HG03354 (cell line): ENCODE results near the gene WDR27.
"Not testable (repeated sequence)": the region's sequence is repeated elsewhere in the genome, so short reads cannot be mapped to it uniquely, and the experiment has no call there.

ENCODE experiments used
- ATAC-seq: cut with Tn5 transposase; IDR thresholded peaks from one replicate; pipeline ENCODE4 v1.9.1; 2021; ENCODE audit warnings: mild to moderate bottlenecking; ENCODE audit not compliant: unreplicated experiment, poor library complexity, severe bottlenecking

WDR27 gene

DNA sequence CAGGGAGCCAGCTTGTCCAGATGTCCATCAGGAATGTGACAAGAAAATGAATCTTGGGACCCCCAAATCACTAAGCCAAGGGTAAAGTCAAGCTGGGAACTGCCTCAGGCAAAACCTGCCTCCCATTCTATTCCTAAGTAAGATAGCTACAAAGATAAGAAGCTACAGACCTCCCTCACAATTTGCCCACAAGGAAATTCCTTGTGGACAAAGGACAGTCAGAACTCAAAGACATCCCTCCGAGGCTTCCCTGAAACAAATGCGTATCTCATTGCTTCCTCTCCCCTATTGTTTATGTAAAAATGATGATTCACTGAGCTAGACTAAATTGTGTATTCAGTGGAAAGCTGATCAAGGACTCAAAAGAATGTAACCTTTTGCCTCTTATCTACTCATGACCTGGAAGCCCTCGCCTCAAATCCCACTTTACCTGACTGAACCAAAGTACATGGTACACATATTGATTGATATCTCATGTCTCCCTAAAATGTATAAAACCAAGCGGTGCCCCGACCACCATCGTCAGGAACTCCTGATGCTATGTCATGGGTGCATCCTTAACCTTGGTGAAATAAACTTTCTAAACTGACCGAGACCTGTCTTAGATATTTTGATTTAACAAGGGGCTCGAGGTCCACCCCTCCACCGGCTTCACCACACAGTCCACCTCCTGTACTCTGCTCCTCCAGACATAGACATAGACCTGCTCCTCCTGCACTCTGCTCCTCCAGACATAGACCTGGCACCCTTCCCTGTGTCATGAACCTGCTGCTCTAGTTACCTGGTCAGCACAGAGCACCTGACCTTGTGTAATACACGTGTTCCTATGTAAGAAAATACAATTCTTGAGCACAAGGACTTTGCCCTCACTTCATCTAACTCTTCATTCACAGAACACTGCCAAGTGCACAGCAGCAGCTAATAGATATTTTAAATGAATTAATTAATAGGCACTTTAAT lies 81.4 kb downstream of the WDR27 start:
- ATAC-seq = no peak

DNA sequence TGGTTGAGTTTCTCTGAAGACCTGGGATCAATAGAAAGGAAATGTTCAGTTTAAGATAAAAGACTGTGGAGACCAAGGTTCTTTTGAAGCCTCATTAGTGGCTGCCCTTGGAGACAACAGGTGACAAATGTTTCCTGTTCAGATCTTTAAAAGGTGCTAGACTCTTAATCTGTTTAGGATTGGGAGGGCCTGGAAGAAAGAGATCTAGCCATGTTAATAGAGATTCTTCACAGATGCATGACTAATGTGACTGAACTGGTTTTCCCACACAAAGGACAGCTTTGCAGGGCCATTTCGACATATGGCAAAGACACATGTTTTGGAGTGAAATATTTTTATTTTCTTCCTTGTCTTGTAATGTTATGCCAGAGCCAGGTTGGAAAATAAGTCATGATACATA lies 82.2 kb downstream of the WDR27 start:
- no peak for ATAC-seq

DNA sequence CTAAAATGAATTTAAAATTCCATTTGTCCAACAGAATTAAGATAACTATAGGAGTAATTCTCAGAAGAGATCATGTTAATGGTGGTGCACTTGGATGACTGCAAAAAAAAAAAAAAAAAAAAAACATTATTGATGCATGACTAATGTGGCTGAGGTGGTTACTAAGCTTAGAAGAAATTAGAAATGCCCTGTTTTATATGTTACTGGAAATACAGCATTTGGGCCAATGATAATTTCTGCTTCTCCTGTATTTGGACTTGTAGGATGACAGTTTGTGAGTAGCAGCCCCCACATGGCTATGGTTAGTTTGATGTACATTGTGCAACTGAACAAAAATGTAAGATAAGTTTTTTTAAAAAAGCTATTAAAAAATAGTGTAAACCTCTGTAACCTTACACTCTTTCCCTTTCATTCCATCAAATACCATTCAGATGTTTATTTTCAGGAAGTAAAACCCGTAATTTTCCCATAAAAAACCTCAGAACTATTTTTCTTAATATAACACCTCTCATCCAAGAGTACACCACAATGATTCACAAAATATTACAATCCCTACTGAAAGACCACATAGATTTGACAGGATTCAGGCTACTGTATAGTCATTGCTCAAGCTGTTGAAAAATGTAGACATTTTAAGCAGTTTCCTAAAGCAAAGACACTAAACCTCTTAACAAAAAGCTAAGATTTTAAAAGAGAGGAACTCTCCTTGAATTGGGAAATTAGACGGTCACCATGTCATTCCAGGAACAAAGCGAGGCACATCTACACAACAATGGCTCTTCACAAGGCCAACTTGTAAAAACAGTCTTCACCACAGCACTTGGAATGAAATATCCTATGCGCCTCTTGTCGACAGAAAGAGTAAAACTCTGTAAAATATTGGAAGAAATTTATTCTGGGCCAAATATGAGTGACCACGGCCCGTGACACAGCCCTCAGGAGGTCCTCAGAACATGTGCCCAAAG lies 83.0 kb downstream of the WDR27 start:
- ATAC-seq = no peak

GRCh38 chr6:169617562-169617961 lies 84.3 kb downstream of the WDR27 start:
- no peak for ATAC-seq

- not testable (repeated sequence) for ATAC-seq
These were observed 93.2 kb downstream of the WDR27 start for GRCh38 chr6:169608609-169609008.

DNA sequence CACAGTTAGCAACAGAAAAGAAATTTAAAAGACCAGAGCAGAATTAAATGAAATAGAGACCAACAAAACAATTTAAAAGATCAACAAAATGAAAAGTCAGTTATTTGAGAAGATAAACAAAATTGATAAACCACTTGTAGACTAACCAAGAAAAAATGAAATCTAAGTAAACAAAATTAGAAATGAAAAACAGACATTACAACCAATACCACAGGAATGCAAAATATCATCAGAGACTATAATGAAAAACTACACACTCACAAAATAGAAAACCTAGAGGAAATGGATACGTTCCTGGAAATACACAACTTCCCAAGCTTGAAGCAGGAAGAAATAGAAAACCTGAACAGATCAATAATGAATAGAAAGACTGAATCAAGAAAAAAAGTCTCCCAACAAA lies 97.8 kb downstream of the WDR27 start:
- ATAC-seq = no peak

DNA sequence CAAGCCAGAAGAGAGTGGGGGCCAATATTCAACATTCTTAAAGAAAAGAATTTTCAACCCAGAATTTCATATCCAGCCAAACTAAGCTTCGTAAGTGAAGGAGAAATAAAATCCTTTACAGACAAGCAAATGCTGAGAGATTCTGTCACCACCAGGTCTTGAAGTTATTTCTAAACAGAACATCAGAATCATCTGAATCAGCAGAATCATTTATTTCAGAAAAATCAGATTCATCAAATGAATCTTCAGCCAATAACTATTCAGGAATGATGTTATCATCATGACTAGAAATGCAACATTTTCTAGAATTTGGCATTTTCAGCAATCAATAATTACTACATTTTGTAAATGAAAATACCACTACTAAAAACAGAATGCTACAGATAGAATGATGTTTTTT lies 100.7 kb downstream of the WDR27 start:
- ATAC-seq = not testable (repeated sequence)

DNA sequence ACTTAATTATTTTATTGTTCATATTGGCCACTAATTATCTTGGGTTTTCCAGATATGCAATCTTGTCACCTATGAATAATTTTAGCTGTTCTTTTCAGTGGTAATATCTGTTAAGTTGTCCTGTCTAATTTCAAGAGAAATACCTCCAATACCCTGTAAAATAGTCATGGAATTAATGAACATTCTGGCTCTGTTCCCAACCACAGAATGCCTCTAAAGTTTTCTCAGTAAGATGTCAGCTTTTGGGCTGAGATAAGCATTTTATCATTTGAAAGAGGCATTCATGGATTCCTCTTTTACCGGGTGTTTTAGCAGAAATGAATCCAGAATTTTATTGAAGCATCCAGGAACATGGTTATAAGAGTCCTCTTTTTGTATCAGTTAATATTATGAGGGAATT lies 109.3 kb downstream of the WDR27 start:
- no peak for ATAC-seq

DNA sequence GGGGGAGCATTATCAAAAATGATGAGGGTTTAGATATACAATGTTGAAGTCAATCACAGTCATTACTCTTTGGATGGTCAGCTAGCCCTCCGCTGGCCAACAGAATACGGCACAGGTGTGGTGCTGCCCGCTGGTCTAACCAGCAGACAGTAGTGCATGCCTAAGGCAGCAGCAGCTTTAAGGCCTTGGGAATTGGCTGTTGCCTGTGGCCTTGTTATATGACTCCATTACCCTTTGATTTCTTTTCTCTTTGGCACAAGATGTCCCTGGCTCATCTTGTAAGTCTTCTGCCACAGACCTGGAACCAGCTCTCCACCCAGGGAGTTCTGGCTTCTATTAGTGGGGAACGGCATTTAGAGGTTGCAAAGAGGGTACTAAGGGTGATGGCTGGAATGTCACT lies 110.2 kb downstream of the WDR27 start:
- ATAC-seq = no peak

DNA sequence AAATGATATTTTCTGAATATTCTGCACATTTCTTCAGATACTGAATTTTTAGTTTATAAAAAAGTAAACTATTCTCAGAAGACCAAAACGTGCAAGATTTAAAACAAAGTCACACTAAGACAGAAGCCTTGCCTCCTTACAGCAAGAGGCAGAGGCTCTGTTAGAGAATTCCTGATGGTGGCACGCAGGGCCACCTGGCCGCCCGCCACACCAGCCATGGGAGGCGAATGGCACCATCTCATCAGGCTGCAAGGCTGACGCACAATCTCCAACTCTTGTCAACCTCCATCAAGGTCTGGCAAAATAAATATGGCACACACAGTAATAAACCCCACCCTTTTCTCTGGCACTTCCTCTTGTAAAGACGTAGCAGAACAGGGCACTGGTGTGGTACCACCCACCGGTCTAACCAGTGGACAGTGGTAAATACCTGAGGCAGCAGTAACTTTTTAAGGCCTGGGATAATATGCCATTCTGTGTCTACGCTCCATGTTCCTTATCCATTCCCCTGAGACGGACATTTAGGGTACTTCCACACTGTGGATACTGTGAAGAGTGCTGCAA lies 111.4 kb downstream of the WDR27 start:
- ATAC-seq = no peak

DNA sequence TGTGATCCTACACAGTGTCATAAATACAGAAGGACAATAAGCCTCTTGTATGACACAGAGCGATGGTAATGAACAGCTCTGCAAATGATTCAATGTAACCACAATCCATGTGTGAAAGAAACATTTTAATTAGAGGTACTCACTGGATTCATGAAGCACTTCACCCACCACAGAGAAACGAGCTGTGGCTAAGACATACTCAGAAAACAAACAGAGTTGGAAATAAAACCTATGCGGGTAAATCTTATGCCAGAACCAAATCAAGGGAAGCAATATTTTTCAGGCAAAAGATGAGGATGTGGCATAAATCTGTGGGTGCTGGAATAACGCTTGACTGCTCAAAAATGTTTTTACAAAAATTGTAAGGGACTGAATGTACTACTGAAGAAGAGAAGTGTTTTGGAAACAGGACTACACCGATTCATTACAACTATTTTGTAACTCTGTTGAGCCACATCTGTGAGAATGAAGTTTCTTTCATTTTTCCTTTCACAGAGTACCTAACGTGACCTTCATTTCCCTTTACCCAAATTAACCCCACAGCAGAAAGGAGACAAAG lies 112.1 kb downstream of the WDR27 start:
- ATAC-seq = peak; percentile 79

- peak; percentile 81 for ATAC-seq
These were observed 112.5 kb downstream of the WDR27 start for GRCh38 chr6:169589293-169589692.

DNA sequence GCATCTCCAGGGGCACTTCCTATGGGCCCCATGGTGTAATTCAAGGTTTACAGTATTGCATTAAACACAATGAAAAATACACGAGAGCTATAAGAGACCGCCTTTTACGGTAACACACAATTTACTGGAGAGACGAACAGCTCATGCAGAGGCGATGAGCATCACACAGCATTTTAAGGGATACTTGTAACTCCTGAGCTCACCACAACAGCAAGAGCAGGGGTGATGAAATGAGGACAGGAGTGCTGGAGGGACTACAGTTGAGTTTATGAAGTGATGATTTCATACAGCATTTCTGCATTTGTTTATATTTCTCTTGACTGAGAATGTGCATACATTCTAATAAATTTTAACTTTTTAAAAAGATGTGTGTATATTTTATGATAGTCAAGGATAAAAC lies 113.9 kb downstream of the WDR27 start:
- ATAC-seq = no peak

- peak; percentile 71 for ATAC-seq
These were observed 117.8 kb downstream of the WDR27 start for GRCh38 chr6:169583886-169584541.

DNA sequence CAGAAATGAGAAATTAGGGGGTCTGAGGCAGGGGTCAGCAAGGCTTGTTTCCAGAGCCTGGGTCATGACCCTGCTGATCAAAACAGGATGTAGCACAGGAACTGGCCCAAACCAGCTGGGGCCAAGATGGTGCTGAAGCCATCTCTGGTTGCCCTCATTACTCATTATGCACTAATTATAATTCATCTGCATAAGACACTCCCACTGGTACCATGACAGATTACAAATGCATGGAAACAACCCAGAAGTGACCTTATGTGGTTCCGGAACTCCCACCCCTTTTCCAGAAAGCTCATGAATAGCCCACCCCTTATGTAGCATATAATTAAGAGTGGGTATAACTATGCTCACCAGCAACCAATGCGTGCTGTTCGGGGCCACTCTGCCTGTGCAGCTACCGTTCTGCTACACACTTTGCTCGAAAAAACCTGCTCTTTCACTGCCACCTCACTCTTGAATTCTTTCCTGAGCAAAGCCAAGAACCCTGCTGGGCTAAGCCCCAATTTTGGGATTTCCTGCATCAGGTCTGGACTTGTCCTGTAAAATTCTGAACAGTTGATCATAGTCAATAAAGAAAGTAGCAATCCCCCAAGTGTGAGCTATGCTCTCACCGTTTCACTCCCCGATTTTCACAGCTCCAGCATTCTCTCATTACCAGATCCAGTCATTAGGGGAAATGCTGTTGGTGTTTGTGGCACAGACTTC lies 122.3 kb downstream of the WDR27 start:
- ATAC-seq = no peak

DNA sequence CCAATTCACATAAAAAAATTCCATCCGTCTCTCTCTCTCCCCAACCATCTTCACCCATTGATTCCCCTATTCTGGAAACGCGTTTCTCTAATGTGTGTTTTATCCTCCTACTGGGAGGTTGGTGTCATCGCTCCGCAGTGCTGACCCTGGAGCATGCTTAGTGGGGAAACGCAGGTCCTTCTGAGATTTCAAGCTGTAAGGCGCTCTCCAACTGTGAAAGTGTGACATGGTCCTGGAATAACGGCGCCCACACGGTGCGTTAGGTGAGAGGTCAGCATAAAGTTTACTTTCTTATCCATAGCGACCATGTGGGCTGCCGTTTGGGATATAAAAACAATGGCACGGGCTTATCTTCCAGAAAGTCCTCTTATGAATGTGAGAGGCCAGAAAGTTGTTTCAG lies 123.9 kb downstream of the WDR27 start:
- no peak for ATAC-seq

- ATAC-seq = no peak
These were observed 124.6 kb downstream of the WDR27 start for GRCh38 chr6:169577236-169577635.

DNA sequence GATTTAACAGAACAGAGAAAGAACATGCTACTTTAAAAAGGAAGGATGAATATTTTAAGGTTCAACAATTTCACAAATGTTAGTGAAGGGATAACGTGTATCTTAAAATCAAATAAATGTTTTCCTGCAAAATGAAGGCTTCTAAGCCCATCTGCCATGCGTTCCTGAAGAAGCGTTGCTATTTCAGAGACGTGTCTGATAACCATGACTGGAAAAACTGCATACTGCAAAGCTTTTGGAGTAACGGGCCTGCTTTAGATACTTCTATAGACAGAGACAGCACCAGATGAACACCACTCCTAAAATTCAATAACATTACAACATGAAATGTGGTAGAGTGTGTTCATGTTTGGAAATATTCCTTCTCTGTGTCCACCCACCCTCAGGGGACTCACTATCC lies 126.0 kb downstream of the WDR27 start:
- no peak for ATAC-seq

DNA sequence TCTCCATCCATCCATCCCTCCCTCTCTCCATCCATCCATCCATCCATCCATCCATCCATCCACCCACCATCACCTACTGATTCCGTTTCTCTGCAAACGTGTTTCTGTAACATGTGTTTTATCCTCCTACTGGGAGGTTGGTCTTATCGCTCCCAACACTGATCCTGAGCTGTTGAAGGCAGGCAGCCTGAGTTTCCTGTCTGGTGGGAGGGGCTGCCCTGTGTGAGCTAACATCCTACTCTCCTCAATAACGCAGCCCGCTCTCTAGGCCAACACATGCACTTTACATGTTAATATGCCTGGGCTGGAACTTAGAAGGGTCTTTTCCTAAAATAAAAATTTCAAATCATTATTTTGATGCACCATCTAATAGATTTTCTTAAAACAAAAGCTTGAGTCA lies 126.5 kb downstream of the WDR27 start:
- ATAC-seq = no peak
